Endometrial microvascular endothelial cells (primary cell): ENCODE data around the gene SMCO2. TPM values are rescaled to one million over a fixed set of nuclear protein-coding genes. Genes with fewer than 3 reads are reported as not detected.

Experiments used
- in situ Hi-C: cut with HindIII; loops from 2 replicates; pipeline ENCODE4 v1.10.0; 2017; ENCODE audit warnings: low sequenced_read_pairs, low pct_unique_long_range_greater_than_20kb; ENCODE audit errors: inconsistent ontology term
- total RNA-seq: library from RNA; depleted of rRNA; stranded (reverse); fragments of >200 nt; gene quantifications from one replicate; pipeline ENCODE4 v1.2.3, GENCODE V29; 2015; ENCODE audit errors: inconsistent ontology term

Gene SMCO2
- total RNA-seq, 1 donor from 2014 or later: not detected

DNA sequence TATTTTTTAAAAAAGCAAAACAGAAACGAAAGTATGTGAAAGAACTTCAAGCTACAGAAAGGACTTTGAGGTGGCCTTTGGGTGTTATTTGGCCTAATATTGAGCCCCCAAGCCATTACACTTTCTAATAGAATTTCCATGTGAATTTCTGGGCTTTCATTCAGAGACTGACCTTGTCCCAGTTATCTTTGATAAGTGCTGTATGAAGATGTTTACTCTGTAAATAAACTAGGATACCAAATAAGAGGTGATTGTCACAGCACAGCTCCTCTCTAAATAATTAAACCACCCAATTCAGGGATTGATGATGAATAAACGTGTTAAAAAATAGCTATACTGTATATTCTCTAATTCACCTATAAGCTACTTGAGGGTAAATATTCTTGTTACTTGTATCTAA, 44.7 kb downstream of the SMCO2 start:
- in situ Hi-C loops: no loop called here

DNA sequence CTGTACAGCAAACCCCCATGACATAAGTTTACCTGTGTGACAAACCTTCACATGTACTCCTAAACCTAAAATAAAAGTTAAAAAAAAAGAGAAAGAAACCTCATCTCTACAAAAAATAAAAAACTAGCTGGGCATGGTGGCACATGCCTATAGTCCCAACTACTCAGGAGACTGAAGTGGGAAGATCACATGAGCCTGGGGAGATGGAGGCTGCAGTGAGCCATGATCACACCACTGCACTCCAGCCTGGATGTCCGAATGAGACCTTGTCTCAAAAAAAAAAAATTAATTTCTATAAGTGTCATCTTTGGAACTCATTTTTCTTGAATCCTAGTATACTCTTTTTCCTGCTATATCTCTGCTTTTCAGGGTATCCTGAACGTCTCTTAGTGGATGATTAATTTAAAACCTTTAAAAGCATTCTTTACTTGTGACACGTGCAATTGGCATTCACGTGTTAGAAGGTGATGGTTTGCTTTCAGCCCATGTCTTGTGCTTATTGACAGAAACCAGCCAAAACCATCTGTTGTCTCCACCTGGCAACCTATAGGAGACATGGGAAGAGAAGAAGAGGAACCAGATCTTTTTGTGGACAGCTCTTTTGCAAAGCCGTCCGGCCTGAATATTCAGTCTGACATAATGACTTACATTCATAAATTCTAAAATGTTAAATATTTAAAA, 46.9 kb downstream of the SMCO2 start:
- in situ Hi-C loops: no loop called here

DNA sequence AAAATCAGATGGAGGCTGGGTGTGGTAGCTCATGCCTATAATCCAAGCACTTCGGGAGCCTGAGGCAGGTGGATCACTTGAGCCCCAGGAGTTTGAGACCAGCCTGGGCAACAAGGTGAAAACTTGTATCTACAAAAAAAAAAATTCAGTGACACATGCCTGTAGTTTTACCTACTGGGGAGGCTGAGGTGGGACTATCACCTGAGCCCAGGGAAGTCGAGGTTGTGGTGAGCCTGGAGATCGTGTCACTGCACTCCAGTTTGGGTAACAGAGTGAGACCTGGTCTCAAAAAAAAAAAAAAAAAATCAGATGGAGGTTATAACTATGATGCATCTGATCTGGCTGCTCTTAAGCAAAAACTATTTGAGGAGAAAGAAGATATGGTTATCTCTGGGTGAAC, 50.9 kb downstream of the SMCO2 start:
- in situ Hi-C loops: no loop called here

DNA sequence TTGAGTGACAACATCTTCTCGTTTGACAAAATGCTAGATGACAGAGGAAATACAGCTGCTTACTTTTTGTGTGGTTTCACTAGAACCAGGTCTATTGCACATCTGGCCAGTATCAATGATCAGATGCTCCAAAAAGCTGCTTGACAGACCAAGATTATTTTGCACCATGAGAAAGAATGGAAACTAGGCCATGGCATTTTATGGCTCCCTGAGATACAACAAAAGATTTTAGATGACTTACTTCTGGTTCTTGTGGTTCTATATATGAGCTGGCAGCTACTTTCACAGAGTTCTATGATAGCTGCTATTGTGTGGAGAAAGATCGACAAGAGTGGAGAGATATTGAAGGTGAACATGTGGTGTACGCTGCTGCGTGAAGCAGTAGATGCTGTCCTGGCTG, 51.6 kb downstream of the SMCO2 start:
- in situ Hi-C loops: no loop called here

DNA sequence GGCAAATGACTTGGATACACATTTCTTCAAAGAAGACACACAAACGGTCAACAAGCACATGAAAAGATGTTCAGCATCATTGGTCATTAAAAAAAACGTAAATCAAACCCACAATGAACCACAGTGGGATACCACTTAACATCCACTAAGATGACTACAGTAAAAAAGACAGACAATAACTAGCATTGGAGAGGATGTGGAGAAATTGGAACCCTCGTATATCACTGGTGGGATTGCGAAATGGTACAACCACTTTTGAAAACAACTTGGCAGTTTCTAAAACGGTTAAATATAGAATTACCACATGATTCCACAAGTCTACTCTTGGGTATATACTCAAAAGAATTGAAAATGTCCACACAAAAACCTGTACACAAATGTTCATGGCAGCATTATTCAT, 52.2 kb downstream of the SMCO2 start:
- in situ Hi-C loops: no loop called here

DNA sequence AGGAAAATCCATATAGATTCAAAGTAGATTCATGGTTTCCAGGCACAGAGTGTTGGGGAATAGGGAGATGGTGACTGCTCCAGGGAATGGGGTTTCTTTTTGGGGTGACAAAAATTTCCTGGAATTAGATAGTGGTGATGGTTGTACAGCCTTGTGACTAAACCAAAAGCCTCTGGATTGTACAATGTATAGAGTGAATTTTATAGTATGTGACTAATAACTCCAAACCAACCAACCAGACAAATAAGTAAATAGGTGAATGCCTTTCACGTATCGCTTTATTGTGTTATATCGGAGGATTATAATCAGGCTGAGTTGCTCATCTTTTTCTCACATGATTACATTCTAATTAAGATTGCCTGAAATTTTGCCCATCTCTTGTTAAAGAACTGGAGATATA, 52.8 kb downstream of the SMCO2 start:
- in situ Hi-C loops: no loop called here

DNA sequence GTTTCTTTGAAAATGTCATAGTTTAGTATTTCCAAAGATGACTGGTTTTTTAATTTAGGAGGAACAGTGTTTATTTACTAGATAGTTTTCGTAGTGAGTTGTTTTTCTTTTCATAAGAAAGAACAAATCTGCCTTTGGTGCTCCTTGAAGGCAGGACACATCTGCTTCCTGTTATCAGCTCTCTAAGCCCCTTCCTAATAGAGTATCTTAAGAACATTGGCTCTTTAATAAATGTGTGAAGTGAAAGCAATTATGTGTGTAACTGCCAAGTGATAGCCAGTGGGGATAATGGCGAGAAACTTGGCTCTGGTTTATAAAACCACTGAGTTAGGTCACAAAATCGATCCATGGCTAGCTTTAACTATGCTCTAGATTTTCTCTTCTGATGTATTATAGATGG, 54.0 kb downstream of the SMCO2 start:
- in situ Hi-C loops: no loop called here

DNA sequence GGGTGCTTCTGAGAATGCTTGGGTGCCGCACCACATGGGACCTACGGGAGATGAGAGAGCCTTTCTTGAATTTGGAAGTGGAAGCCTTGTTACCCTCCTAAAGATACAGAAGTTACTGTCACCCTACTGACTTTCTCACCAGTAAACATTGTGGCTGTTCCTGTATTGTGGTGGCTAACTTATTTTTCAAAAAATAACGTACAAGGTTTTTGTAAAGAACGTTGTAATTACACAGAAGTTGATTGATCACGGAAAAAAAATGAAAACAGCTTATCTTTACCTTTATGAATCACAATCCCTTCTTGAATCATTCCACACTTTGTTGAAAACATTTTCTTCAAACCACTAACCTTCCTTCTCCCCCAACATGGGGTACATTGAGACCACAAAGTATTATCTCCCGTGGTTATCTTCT, 55.5 kb downstream of the SMCO2 start:
- in situ Hi-C loops: no loop called here

DNA sequence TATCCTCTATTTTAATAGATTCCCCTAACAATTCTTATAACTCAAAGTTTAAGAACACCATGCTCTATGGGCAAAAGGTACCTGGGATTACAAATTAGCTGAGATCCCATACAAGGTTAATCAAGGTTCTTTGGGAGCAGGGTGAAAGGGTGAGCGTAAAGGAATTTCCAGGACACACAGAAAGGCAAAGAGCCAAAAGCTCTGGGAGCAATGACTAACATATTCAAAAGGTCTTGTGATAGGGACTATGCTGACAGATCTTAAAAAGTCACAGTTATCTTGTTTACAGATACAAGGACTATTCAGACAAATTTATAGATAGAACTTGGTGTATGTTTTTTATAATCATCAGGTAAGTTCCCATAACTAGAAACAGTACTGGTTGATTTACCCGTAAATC, 58.0 kb downstream of the SMCO2 start:
- in situ Hi-C loops: no loop called here

DNA sequence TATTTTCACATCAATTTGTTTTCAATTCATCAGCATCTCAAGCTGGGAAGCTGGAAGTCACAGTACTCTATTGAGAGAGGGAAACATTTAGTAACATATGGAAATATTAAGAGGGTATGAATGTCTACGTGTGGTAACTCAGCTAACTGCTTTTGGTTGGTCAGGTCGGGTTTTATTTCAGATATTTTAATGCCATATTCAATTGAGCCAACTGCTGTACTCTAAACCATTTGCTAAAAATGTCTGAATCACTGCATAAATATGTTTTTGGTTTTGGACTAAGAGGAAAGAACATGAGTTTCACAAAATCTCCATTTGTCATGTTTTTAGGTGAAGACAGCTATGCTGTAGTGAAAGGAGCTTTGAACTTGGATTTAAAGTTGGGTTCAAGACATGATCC, 58.6 kb downstream of the SMCO2 start:
- in situ Hi-C loops: no loop called here

DNA sequence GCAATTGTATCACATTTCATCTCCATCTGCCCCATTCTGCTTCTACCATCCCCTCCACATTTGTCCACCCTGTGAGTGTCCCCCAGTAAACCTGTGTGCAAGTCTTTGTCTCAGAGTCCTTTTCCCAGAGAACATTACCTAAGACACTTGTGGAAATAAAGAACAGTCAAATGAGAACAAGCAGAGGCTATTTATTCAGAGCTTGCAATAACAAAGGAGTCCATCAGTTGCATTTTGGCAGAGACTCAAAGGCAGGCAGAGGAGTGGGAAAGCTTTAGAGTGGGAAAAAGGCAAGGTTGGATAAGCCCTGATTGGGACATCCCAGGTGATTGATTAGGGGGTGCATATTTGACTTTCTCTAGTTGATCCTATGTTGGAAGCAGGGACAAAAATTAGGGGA, 59.2 kb downstream of the SMCO2 start:
- in situ Hi-C loops: no loop called here

DNA sequence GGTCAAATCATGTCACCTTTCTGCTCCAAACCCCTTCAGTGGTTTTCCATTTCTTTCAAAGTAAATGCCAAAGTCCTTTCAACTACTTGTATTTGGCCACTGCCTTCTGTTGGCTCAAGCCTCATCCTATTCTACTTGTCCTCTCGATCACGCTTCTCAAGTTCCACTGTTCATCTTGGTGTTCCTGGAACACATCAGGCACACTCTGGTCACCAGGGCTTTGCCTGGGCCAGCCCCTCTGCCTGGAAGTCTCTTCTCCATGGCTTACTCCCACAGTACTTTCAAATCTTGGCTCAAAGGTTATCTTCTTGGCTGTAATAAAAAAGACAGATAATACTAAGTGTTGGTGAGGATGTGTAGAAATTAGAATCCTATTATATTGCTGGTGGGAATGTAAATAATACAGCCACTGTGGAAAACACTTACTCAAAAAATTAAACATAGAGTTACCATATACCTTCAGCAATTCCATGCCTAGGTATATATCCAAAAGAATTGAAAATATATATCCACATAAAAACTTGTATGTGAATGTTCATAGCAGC, 60.2 kb downstream of the SMCO2 start:
- in situ Hi-C loops: no loop called here

DNA sequence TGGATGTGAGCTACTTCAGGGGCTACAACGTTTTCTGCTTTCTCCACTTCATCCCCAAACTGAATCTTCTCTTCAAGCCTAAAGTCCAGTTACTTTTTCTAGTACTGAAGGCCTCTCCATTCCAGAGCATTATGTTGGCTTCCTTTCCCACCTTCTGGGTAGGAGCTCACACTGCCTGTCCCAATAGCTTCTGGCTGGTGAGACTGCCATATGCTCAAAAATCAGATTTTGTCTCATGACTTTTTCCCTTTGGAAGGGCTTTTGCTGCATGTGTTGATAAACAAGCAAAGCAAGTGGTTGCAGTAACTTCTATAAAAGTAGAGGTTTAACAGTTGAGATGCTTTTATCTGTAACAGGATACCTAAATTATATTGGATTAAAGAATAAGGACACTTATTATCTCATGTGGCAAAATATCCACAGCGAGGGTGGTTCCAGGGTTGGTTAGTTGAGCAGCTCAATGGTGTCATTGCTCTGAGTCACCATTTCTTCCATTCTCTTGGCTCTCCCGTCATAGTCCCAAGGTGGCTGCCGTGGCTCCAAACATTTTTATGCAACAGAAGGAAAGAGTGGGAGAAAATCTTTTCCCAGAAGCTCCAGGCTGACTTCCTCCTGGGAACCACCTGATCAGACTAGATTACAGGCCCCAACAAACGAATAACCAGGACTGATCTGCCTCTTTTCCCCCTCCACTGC, 62.3 kb downstream of the SMCO2 start:
- in situ Hi-C loops: no loop called here

DNA sequence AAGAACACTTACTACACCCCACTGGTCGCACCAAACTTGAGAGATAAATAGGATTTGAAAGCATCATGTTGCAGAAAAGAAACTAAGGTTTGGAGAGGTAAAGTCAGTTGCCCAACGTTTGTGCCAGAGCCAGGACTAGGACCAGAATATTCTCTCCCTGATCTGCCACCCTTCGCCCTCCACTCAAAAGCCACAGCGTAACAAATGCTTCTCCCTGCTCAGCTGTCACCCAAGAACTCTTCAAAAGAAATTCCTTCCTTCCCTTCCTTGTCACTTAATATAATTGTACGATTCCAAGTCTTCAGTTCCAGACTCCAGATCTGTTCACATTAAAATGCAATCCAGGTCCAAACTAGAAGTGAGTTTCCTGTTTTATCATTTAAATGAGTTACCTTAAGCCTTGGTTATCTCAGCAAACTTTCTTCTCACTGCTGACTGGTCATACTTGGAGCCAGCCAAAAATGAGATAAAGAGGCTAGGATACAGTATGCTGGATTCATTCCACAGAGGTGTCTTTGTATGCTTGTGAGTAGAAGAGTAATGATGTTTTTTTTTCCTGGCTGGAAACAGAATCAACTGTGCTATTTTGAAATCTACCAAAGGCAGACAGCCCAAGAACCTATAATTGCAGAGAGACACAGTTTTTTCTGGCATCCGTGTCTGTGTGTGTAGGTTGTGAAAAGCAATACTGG, 64.6 kb downstream of the SMCO2 start:
- in situ Hi-C loops: no loop called here

DNA sequence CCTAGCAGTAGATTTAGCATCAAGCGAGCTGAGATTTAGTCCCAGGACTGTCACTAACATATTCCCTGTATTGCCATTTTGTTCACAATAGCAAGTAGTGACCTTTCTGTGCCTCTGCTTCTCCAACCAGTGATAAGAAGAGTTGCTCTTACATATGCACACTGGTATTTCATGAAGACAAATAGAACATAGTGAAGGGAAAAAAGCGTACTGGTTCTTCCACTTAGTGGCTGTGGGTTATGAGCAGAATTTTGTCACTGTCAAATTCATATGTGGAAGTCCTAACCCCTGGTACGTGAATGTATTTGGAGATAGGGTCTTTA, 65.1 kb downstream of the SMCO2 start:
- in situ Hi-C loops: no loop called here

DNA sequence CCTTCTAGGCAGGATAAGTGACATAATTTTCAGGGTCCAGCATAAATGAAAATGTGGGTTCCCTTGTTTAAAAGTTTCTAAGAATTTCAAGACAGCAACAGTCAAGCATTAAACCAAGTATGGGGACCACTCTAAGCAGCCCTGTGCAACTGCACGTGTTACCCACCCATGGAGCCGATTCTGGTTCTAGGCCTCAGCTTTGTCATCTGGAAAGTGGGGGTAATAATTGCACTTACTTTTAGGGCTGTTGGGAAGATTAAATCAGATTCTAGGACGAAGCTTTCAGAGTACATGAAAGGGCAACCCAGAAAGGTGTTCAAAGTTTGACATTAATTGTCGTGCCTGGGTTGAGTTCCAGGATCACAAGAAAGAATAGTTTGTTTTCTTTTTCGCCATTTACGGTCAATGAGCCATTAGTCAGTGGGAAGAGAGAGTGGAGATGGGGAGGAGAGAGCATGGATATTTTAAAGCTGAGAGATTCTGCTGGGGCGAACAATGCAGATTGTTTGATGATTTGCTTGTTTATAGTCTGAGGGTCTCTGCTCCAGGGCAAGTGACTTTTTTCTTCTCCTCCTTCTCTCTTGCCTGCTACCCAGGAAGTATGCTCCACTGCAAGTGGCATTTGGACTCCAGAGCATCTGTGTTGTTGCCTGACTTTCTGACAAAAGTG, 66.8 kb downstream of the SMCO2 start:
- in situ Hi-C loops: no loop called here

DNA sequence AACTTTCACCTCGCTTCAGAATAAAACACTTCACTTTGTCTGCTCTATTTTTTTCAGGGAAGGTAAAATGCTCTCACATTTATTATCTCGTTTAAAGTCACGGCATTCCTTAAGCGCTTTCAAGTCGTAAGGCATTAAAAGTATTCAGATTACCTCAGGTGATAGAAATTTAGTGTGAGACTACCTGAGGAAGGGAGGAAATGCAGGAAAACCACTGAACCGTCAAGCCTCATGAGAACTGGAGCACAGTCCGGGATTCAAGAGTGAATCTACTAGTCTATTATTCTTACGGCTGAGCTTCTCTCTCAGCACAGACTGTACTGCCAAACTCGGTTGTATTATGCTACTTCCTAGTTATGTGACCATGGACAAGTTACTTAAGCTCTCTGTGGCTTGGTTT, 69.1 kb downstream of the SMCO2 start:
- in situ Hi-C loops: no loop called here

DNA sequence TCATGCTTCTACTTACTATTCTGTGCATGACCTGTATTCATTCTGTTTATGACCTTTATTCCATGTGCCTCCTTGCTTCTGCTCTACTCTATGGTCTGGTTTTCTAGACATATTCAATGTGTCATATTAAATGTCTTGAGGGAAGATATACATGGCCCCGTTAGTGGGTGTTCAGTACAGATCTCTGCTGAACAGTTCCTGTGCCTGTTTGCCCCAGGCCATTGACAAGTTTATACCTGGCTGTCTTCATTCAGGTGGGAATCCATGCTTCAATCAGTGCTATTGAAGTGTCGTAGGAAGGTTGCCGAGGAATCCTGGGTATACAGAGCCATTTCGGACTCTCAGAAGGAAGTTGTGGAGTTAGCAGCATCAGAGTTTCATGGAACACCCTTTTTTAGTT, 70.1 kb downstream of the SMCO2 start:
- in situ Hi-C loops: no loop called here

DNA sequence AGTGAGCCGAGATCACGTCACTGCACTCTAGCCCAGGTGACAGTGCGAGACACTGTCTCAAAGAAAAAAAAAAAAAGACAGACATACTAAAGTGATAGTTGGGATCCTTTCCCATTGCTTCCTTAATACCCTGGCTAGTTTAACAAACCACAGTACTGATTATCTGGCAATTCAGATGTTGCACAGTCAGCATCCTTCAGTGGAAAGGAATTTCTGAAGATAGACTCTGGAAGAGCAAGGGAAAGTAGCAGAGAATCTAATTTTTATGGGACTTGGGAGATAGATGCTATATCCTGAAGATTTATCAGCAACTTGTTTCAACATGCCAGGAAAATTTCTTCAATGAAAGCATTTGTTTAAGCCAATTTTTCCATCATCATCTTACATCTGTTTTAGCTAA, 71.0 kb downstream of the SMCO2 start:
- in situ Hi-C loops: no loop called here
